Ovary (tissue), 3 donors: ENCODE data around the gene MRPL23.

Experiments used
- CTCF ChIP-seq, 3 donors: fragments of 450-650 bp in 2 of 3; fragments of 200-600 bp in 1 of 3; IDR thresholded peaks; one replicate each; pipeline versions ENCODE4 v1.5.1 to v1.8.0; 2016 to 2022; ENCODE audit warnings: antibody characterized with exemption in 3 of 3, mild to moderate bottlenecking in 1 of 3
- EP300 ChIP-seq: sonication (generic); formaldehyde crosslinking; IDR thresholded peaks from one replicate; pipeline ENCODE4 v1.6.1; 2017; ENCODE audit warnings: antibody characterized with exemption
- donor health status: DM: no; HTN: no; CAD: no.

GRCh38 chr11:1932105-1932480, 15.0 kb upstream of the MRPL23 start:
- TF ChIP-seq CTCF (IDR thresholded peaks at IDR 0.05) (no peak), EP300 (no peak)
